ENCODE measurements around the gene RNF157.
"Not testable (repeated sequence)": the region's sequence is repeated elsewhere in the genome, so short reads cannot be mapped to it uniquely, and the experiment has no call there.

RNF157 gene

GRCh38 chr17:76236603-76237002 is 3.7 kb downstream of the RNF157 start:
- DNase-seq, result no peak

GRCh38 chr17:76235883-76236282 is 4.4 kb downstream of the RNF157 start:
- no peak for DNase-seq

GRCh38 chr17:76234354-76234679 is 6.0 kb downstream of the RNF157 start:
- no peak for DNase-seq

- no peak for DNase-seq
Measured at GRCh38 chr17:76233588-76234353, 6.5 kb downstream of the RNF157 start.

GRCh38 chr17:76232342-76232741 is 8.0 kb downstream of the RNF157 start:
- DNase-seq, result no peak

GRCh38 chr17:76226749-76227148 is 13.5 kb downstream of the RNF157 start:
- not testable (repeated sequence) for DNase-seq

- DNase-seq, result not testable (repeated sequence)
Measured at GRCh38 chr17:76225373-76226086, 14.8 kb downstream of the RNF157 start.

- no peak for DNase-seq
Measured at GRCh38 chr17:76223802-76224201, 16.5 kb downstream of the RNF157 start.

GRCh38 chr17:76219670-76220383 is 20.5 kb downstream of the RNF157 start:
- DNase-seq, result no peak

- DNase-seq, result no peak
Measured at GRCh38 chr17:76217081-76217480, 23.2 kb downstream of the RNF157 start.

- DNase-seq, result no peak
Measured at GRCh38 chr17:76213491-76213890, 26.8 kb downstream of the RNF157 start.

- DNase-seq, result no peak
Measured at GRCh38 chr17:76208120-76208519, 32.2 kb downstream of the RNF157 start.

GRCh38 chr17:76207275-76208059 is 32.8 kb downstream of the RNF157 start:
- DNase-seq, result no peak

- not testable (repeated sequence) for DNase-seq
Measured at GRCh38 chr17:76205542-76206144, 34.6 kb downstream of the RNF157 start.

GRCh38 chr17:76204277-76204676 is 36.0 kb downstream of the RNF157 start:
- DNase-seq, result no peak

GRCh38 chr17:76200354-76200753 is 39.9 kb downstream of the RNF157 start:
- no peak for DNase-seq

GRCh38 chr17:76199469-76199868 is 40.8 kb downstream of the RNF157 start:
- no peak for DNase-seq

GRCh38 chr17:76198702-76199101 is 41.6 kb downstream of the RNF157 start:
- no peak for DNase-seq

GRCh38 chr17:76197911-76198310 is 42.4 kb downstream of the RNF157 start:
- DNase-seq, result no peak

GRCh38 chr17:76196675-76197074 is 43.6 kb downstream of the RNF157 start:
- DNase-seq, result peak in 13 of 51 donors; percentile 5 to 41 (median 15)
